ENCODE results near the gene HYDIN.
"Not testable (repeated sequence)": the region's sequence is repeated elsewhere in the genome, so short reads cannot be mapped to it uniquely, and the experiment has no call there.

HYDIN gene

DNA sequence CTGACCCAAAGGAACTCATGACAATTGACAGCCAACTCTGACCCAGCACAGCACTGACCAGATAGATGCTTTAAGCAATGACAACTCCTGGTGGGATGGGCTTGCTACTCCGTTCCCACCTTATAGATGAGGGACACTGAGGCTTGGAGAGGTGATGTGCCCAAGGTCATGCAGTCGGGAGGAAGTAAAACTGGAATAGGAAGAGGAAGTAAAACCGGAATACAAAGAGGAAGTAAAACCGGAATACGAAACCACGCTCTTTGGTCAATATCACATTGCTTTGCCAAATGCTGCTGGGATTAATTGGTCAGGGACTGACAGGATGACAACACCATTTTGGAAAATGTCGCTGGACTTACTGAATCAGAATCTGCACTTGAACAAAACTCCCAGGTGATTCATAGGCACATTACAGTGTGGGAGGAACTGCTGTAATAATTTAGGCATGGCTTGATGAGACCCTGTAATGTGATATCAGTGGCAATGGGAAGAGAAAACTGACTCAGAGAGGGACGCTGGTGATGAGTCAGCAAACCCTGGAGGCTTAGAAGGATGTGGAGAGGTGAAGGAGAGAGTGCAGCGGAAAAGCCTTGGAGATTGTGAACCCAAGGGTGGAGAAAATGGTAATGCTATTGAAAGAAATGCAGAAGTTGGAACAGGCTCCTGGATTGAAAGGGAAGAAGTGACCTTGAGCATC, 243.4 kb downstream of the HYDIN start:
- not testable (repeated sequence) for DNase-seq

DNA sequence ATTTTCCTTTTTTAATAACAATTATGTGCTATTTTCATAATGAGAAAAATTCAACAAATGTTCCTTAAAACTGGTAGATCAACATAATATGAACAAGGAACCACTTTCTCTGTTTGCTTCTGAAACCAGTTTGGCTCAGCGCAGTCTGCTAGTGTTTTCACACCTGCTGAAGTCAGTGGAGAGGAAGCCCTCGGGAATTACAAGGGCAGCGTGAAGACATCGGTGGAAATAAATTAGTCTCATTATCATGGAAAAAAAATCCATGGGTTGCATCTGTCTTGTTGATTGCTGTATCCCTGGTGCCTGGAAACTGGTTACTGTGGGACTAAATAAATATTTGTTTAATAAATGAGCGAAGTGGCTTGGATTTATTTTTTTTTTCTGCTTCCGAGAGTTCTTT, 245.8 kb downstream of the HYDIN start:
- not testable (repeated sequence) for DNase-seq

DNA sequence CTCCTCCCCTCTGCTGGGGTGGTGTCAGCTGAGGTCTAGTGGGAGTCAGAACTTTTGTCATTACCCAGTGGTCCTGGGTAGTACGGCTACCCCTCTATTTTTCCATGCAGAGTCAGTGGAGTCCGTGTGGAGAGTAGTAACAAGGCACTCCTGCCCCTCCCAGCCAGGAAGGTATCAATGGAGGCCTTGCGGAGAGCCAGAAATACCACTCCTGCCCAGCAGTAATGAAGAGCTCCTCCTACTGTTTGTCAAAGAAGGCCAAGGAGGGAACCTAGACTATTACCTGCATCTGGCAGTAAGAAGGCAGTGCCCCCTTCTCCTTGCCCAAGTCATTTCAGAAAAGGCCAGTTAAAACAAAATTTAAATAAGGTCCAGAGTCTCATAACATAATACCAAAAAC, 262.2 kb downstream of the HYDIN start:
- not testable (repeated sequence) for DNase-seq

DNA sequence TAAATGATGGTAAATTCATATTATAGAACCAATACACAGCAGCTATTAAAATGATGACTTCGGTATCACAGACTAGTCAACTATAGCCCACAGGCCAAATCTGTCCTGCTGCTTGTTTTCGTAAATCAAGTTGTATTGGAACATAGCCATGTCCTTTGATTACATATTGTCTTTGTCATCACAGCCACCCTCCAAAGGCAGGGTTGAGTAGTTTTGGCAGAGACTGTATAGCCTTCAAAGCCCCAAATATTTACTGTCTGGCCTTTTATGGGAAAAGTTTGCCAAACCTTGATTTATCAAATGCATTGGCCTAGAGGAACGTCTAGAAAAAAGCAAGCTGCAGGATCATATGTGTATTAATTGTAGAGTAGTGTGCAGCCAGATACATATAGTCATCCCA, 270.4 kb downstream of the HYDIN start:
- DNase-seq, result not testable (repeated sequence)

DNA sequence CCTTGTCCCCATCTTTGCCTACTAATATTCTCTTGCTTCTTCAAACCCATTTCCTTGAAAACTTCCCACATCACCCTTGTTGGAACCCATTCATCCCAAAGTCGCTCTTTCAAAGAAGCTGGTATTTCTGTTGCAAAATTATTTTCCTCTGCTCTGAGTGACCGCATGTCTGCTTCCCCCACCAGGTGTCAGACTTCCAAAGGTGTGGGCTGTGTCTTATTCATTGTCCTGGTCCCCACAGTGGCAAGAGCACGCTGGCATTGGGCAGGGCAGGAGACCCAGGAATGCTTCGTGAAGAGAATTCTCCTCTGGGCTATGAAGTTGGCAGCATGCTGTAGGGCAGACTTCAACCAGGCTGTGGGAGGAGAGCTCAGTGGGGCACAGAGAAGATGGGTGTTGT, 275.6 kb downstream of the HYDIN start:
- not testable (repeated sequence) for DNase-seq

DNA sequence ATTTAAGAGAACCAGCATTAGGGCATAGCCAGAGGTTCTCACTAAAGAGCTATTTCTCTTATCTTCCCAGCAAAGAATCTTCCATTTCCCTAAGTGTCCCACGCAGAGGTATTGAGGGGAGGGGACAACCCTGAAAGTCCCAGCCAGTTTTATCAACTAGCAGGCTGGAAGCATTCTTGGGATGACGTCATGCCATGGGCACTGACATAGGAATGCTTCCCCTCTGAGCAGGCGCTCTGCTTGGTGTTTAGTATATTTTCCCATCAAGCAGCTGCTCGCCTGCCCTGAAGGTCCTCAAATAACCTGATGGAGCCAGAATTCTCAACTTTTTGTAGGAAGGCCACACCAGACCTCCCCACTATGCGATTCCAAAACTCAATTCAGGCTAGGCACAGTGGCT, 276.7 kb downstream of the HYDIN start:
- DNase-seq, result not testable (repeated sequence)

DNA sequence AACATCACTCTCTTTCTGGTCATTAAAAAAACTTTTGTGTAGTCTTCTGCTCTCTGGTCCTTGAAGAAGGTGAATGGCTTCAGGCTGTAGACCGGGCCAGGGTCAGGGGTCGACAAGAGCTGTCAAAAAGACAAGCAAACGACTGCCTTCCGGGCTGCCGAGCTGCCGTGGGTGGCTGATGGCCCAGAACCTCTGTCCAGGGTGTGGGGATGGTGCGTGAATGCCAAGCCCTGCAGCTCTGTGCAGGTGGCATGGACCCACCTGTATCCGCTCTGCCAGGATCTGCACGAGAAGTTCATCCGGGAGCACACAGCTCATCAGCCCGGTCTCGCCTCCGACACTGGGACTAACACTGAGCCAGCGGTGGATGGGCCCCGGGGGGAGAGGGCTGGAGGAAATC, 287.0 kb downstream of the HYDIN start:
- DNase-seq, result not testable (repeated sequence)

DNA sequence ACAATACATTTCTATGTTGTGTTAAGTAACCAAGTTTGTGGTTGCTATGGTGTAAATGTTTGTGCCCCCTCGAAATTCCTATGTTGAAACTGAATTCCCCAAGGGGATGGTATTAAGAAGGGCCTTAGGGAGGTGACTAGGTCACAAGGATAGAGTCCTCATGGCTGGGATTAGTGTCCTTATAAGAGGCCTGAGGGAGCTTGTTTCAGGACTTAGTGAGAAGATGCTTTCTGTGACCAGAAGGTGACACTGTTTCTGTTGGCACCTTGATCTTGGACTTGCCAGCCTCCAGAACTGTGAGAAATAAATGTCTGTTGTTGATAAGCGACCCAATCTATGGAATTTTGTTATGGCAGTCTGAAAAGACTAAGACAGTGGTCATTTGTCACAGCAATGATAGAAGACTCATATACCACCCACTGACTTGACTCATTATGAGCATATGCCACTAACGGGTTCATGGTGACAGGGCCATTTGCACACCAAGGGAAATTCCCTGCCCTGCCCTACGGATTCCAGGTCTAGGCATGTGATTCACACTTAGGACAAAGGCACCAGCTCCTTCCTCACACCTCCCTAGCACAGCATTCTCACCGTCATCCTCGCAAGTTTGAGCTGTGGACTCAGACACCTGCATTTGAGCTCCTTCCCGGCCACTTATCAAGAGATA, 290.7 kb downstream of the HYDIN start:
- DNase-seq, result not testable (repeated sequence)

DNA sequence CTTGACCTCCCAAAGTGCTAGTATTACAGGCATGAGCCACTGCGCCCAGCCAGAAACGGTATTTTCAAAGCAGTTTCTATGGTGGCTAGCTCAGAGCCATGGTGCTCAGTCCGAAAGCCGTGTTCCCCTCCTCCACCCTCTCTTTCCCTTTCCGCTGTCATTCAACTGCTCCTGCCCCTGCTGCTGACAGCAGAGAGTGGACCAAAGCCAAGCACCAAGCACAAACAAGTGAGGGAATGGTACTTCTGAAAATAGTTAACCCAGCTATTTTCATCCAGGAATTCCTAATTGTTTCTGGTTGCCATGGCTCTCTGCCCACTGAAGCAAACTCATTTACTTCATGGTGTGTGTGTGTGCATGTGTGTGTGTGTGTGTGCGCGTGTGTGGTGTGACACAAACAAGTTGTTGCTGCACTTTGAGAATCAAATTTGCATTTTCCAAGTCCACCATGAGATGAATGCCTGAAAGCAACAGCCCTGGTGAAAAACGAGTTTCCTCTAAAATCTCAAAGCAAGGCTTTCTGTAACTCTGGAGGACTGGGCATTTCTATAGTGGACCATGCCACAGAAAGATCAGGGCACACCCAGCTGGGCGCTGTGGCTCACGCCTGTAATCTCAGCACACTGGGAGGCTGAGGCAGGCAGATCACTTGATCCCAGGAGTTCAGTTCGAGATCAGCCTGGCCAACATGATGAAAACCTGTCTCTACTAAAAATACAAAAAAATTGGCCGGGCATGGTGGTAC, 293.6 kb downstream of the HYDIN start:
- DNase-seq, result not testable (repeated sequence)

DNA sequence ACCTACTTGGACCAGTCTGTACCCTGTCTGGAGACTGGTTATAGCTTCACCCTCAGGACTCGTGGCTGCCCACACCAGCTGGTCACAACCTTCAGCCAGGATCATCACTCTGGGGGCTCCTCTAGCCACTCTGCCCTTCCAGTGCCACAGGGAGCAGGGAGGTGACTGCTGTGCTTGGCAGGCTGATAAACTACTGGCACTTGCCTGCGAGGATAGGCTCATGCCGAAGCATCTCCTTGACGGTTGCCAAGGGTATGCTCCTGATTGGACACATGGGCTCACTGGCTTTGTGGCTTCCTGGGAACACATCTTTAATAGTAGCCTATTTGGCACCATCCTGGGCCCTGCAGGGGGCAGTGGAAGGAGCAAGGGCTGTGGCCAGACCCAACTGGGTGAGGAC, 295.2 kb downstream of the HYDIN start:
- DNase-seq, result not testable (repeated sequence)

DNA sequence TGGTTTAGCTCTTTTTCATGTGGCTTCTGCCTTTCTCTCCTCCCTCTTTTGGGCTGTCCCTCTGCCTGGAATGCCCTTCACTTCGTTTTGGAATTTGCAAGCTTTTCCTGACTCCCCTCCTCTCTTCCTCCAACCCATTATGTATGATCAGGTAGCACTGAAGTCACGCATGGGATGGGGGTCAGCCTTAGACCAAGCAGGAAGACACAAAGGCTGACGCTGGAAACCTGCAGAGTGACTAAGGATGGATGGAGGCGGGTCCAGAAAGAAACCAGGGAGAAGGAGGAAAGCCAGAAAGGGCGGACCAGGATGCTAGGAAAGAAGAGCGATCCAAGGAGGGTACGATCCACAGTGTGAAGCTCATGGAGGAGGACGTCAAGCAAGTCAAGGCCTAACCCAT, 296.8 kb downstream of the HYDIN start:
- not testable (repeated sequence) for DNase-seq

DNA sequence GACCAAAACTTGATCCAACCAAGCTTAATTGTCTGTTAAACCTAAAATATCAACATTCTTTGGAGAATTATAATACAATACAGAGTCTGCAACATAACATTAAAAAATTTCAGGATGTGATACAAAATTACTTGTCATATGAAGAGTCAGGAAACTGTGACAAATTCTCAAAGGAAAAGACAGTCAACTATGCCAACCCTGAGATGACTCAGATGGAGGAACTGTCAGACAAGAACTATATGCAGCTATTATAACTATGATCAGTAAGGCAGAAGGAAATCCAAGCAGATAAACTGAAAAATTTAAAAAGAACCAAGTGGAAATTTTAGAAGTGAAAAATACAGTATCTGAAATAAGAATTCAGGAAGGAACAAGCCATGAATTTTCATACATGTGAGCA, 299.8 kb downstream of the HYDIN start:
- DNase-seq, result not testable (repeated sequence)

DNA sequence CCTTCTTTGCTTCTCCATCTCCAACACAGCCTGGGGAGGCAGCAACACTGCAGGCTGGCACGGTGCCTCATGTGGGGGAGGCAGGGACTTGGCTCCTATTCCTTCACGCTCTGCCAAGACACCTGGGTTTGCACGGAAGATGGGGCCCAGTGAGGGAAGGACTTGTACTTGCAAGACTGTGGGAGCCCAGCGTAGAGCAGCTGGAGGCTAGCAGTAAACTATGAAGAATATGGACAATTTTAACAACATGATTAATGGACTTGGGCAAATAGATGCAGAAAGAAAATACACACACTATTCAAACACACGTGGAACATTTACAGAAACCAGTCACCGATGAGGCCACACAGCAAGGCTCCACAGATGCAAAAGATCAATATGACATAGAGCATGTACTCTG, 308.4 kb downstream of the HYDIN start:
- DNase-seq, result not testable (repeated sequence)

DNA sequence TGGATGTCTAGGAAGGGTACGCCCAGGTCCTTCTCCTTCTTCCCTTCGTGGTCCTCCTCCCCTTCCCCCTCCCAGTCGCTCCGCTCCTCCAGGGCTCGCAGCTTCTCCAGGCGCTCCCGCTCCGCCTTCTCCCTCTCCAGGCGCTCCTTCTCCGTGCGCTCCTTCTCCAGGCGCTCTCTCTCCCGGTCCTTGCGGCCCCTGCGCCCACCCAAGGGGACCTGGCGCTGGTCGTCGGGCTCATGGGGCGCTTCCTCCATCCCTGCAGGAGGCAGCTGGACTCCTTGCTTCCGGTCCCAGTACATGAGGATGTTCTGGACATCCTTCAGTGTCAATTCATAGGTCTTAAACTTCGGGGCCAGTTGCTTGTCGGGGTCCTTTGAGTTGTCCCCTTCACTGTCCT, 309.9 kb downstream of the HYDIN start:
- not testable (repeated sequence) for DNase-seq

DNA sequence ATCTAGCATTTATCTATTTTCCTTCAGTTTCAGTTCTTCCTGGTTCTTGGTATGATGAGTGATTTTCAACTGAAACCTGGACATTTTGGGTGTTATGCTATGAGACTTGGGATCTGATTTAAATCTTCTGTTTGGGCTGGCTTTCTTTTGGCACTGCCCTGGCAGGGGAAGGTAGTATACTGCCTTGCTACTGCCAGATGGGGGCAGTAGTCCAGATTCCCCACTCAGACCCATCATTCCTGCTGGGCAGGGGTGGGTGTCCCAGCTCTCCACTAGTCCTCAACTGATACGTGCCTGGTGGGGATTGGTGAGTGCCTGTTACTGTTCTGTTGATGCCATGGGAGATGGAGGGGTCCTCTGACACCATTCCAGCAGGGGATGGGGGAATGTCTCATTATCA, 342.3 kb downstream of the HYDIN start:
- DNase-seq, result not testable (repeated sequence)

DNA sequence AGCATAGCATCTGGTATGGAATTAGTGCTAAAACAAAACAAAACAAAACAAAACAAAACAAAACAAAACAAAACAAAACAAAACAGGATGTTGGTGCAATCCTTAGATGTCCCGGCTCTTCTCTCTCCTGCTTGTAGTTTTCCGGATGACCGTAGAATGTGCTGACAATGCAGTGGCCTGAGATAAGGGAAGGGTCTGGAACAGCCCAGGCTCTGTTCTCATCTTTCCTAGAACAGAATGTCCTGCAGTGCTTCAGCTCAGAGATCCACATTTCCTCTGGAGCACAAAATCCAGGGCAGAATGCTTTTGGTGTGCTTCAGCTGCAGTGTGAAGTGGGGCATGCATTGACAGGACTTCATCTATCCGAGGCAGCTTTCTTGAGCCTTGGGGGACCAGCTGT, 345.9 kb downstream of the HYDIN start:
- not testable (repeated sequence) for DNase-seq

DNA sequence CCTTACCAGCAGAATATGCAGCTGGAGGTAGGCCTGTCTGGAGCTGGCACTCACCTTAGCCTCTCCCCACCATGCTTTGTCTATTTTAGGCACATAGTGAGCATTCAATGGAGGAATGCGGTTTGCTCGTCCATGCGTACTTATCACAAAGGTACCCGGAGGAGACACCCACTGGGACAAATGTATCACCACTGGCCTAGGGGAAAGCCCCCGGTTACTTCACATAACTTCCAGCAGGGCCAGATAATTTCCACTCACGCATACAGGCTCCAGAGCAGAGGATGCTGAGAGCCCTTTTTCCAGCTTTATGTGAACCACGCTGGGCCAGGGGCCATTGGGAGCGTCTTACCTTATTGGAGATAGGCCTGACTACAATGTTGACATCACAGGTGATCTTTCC, 348.2 kb downstream of the HYDIN start:
- DNase-seq, result not testable (repeated sequence)

DNA sequence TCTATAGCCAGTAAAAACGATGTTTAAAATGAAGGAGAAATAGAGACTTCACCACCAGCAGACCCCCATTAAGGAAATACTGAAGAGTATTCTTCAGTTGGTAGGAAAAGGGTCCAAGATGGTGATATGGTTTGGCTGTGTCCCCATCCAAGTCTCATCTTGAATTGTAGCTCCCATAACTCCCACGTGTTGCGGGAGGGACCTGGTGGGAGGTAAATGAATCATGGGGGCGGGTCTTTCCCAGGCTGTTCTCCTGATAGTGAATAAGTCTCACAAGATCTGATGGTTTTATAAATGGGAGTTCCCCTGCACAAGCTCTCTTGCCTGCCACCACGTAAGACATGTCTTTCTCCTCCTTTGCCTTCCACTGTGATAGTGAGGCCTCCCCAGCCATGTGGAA, 352.6 kb downstream of the HYDIN start:
- not testable (repeated sequence) for DNase-seq

DNA sequence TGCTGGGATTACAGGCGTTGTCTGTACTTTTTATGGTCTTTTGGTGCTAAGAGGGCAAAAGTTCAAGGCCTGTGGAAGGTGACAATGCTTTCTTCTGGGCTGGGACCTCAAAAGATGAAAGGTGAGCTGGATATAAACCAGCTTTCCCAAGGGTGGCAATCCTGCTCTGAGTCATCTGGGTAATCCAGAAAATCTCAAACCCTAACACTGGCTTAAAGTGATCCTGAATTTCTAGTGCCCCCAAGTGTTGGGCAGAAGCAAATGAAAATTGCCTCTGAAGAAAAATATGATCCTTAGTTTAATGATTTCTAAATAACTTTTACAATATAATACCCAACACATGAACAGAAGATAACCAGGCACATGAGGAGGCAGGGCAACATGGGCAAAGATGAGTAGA, 354.1 kb downstream of the HYDIN start:
- not testable (repeated sequence) for DNase-seq

DNA sequence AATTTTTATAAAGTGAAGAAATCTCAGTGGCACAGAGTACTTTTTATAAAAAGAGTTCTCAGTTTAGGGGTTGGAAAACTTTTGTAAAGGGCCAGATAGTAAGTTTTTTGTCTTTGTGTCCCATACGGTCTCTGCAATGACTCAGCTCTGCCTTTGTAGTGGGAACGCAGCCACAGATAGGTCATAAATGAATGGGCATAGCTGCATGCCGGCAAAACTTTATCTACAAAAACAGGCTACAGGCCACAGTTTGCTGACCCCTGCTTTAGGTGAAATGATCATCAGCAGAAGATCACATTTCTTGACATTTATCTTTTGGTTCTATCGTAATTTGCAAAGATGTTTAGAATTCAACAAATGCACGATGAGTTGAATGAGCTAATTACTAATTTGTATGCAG, 365.8 kb downstream of the HYDIN start:
- not testable (repeated sequence) for DNase-seq

DNA sequence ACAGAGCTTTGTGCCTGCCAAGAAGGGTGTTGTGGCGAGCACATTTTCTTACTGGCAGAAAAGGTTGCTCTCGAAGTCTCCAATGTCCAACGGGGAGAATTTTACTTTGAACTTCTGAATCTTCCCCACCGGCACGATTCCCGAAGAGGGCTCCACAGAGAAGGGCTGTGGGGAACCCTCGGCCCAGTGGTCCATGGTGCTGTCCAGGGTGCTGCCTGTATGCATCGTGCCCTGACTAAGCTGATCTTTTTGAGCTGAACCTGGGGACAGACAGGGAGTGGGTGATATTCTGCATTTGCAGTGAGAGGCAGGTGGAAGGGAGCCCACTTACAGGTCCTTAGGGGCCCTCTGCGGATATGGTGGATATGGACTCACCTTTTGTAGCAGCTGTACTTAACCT, 368.5 kb downstream of the HYDIN start:
- not testable (repeated sequence) for DNase-seq

DNA sequence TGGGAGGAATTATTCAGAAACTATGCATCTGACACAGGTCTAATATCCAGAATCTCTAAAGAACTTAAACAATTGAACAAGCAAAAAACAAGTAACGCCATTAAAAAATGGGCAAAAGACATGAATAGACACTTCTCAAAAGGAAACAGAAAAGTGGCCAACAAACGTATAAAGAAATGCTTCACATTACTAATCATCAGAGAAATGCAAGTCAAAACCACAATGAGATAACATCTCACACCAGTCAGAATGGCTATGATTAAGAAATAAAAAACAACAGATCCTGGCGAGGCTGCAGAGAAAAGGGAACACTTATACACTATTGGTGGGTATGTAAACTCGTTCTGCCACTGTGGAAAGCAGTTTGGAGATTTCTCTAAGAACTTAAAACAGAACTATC, 379.2 kb downstream of the HYDIN start:
- DNase-seq, result not testable (repeated sequence)

DNA sequence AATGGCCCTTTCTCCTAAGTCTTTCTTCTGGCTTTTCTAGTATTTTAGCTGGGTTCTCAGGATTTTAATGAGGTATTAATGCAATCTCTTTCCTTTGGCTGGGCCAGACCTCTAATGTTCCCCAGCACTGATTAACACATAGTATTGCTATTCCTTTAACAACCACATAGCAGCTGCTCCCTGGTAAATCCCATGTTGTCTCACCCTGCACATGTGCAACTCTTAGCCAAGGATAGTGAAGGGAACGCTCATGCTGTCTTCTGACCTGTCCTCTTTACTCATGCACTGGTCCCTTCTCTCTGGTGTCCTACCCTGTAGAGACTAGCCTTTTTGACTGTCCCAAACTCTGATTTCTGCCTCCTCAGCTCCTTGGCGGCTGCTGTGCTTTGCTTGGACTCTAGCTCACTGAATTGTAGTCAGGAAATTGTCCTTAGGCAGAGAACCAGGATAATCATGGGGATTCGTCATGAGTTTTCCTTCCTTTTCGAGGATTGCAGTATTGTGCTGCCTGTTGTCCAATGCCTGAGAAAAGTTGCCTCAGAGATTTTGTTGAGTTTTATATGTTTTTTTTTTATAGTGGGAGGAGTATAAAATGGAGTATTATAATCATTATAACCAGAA, 406.9 kb downstream of the HYDIN start:
- DNase-seq, result not testable (repeated sequence)

Measured in CD4-positive, alpha-beta T cell treated with Interleukin-17A for 4 hours (primary cell).